HG03108 (cell line): ENCODE results near the gene PARD6B.
"Not testable (repeated sequence)": the region's sequence is repeated elsewhere in the genome, so short reads cannot be mapped to it uniquely, and the experiment has no call there.

Experiments
- ATAC-seq: cut with Tn5 transposase; IDR thresholded peaks from one replicate; pipeline ENCODE4 v1.9.1; 2021; ENCODE audit warnings: moderate library complexity; ENCODE audit not compliant: unreplicated experiment

The PARD6B gene

DNA sequence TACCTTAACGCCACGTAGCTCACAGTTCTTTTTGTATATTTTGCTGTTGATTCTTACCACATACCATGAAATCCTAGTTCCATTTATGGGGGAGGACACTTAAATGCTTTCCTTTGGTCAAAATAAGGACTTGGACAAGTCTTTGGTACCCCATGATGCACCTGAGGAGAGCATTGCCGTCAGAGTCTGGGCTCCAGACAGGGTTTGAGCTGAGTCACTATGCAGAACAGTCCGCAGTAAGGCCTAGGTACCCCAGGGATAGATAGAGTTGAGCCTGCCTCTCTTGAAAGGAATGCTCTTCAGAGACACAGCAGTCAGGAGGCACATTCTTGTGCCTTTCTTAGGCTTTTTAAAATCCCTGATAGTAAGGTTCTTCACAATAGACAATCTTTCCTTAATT is 6.0 kb downstream of the PARD6B start:
- no peak for ATAC-seq

DNA sequence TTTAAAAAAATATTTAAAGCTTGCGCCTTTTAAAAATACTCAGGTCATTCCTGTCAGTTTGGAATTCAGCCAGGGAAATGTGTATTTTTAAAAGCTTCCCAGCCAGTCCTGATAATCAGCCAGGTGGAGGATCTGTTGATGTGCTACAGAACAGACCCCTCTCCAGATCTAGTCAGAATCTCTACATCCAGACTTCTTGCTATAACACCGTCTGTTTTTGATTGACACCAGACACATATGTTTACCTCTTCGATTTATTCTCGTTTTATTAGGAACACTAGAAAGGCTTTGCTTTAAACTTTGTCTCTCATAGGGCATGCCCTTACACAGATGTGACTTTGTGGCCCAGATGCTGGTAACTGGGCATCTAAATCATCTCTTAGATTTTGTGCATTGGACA is 11.7 kb downstream of the PARD6B start:
- ATAC-seq, result no peak

DNA sequence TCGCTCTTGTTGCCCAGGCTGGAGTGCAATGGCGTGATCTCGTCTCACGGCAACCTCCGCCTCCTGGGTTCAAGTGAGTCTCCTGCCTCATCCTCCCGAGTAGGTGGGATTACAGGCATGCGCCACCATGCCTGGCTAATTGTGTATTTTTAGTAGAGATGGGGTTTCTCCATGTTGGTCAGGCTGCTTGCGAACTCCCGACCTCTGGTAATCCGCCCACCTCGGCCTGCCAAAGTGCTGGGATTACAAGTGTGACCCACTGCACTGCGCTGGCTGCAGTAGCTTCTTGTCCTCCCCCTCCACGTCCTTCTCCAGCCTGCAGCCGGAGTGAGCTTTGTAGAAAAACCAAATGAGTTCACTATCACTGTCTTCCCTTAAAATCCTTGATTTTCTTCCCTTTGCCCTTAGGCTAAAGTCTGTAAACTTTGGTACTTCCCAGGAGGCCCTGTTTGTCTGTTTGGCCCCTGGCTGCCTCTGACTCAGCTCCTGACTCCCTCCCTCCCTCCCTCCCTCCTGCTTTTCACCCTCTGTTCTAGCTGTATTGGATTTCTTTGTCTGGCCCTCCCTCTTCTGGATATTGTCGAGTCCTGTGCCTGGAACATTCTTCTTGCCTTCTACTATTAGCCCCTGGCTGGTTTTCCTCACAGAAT is 12.9 kb downstream of the PARD6B start:
- no peak for ATAC-seq

DNA sequence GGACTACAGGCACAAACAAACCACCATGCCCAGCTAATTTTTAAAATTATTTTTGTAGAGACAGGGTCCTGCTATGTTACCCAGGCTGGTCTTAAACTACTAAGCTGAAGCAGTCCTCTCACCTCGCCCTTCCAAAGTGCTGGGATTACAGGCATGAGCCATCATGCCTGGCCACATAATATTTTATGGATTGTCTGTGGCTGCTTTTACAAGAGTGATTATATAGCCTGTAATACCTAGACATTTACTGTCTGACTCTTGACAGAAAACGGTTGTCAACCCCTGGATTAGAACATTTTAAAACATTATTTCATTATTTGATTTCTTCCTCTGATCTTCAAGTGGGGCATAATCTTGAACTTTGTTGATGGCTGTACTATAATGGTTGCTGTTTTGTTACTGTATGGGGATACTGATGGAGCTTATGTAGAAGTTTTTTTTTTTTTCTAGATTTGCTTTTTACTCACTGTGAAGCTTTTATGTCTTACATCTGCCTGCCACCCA is 14.3 kb downstream of the PARD6B start:
- no peak for ATAC-seq

DNA sequence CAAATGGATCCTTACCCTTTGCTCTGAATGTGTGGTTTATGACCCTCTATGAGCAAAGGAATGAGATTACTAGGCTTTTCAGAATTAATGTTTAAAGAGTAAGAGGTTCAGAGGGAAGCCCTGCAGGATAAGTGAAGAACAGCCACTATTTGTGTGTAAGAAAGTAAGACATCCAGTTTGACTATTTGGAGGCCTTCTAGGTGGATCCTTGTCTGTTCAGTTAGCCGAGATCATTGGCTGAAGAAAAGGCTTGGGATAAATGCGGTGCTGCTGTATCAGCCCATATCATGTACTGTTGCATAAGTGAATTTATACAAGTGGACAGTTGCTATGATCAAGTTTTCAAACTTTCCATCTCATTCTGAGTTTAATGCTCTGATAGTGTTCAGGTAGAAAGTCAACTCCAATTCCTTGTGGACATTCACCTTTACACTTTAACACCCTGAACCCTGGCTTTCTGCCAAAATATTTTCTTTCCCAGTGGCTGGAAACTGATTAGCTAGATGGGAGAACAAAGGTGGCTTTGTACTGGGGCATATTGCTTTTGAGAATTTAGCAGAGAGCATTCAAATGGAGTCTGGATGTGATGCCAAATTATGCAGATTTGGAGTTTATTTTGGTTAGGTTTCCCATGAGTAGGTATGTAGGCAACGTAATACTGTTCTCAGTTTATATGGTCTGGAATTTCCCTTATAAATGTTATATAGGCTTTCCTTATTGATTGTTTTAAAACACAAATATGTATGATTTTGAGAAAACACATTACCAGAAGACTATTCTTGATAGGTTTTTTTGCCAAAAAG is 15.0 kb downstream of the PARD6B start:
- ATAC-seq, result no peak

DNA sequence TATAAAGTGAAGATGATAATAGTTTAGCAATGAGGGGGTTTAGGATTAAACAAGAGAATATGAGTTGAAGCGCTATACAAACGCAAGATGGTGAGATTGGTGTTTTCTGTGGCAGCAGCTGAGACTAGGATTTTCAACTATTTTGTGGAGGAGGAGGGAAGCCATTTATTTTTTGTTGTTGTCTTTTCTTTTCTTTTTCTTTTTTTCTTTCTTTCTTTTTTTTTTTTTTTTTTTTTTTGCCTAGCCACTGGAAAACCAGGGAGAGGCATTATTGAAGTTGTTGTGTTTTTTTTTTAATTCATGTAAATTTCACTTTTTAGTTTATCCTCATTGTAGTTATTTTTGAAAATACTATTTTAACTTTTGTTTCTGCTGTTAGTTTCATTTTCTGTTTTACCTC is 15.9 kb downstream of the PARD6B start:
- ATAC-seq, result no peak

DNA sequence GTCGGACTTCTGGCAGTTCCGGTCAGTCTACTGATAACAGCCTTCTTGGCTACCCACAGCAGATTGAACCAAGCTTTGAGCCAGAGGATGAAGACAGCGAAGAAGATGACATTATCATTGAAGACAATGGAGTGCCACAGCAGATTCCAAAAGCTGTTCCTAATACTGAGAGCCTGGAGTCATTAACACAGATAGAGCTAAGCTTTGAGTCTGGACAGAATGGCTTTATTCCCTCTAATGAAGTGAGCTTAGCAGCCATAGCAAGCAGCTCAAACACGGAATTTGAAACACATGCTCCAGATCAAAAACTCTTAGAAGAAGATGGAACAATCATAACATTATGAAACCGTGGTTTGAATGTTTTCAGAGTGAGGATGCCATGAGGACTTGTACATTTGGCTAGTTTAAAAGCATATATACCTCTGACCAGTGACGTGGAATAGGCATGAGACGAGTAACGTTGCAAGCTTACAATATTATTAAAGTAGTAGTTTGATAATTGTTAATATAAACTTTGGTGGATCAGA is 18.8 kb downstream of the PARD6B start:
- no peak for ATAC-seq

DNA sequence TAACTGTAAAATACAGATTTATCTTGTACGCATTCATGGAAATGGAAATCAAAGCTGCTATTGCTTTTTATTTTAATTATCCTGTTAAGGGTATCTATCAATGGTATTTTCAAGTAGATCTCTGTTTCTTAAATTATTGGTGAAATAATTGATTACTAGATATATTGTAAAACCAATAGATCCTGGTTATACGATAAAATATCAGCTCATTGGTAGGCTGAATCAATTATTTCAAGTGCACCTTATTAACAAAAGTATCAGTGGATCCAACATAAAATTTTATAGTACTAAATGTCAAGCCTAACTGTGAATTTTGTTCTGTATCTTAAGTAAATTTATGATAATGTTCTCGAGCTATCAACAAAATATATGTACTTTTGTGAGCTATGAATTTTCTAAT is 21.8 kb downstream of the PARD6B start:
- no peak for ATAC-seq

DNA sequence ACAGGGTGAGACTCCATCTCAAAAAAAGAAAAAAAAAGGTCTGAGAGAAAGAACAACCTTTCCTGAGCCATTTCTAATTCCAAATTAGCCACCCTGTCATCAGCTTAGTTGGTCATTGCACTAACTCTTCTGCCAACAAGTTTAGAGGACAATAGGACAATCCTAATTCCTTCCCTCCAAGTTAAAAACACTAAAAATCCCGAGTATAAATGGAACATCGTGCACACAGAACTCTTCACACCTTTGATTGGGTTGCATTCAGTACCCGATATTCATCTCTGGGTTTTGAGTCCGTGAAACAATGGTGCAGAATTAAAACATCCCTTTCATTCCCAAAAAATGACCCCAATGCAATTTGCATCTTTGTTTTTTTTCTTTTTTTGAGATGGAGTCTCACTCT is 23.0 kb downstream of the PARD6B start:
- ATAC-seq, result no peak

DNA sequence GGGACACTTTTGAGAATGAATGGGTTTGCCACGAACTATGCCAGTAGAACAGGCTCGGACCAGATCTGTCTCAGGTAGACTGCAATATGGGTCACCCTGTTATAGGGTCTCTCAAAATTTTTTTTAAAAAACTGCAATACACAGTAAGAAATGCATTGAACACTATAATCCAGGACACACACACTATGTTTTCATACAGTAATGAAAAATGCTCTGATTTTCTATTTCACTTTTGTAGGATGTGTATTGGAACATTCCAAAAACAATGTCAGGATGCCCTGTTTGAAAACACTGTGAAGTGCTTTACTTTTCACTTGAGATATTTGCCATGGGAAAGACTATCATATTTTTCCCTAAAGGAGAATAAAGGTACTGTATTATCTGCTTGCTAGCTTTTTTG is 25.1 kb downstream of the PARD6B start:
- no peak for ATAC-seq

DNA sequence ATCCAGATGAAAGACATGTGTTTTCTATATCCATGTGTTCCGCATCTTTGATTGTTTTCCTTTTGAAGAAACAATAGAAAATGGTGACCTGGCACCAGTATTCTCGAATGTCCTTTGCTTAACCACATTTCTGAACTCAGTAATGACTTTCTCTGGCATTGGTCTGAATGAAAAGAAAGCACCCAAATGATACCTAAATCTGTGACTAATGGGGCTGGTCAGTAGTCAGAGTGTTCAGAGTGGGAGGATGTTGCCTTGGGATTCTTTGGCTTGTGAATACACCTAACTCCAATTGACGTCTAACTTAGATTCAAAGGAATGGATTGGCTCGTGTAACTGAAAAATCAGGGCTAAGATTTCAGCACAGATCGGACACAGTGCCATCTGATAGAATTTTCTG is 27.1 kb downstream of the PARD6B start:
- no peak for ATAC-seq

DNA sequence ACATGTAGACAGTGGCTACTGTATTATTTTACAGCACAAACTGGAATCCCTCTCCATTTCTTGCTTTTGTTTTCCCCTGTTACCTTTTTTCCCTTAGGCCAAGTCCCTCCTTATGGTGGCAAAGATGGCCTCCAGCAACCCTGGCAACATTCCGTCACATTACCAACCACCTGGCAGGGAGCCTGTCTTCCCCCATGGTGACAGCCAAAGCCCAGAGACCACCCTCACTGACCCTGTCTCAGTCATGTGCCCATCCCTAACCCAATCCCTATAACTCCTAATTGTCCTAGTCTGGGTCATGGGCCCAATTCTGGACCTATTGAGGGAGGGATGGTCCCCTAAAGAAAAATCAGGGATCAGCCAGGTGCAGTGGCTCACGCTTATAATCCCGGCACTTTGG is 27.6 kb downstream of the PARD6B start:
- ATAC-seq, result no peak

DNA sequence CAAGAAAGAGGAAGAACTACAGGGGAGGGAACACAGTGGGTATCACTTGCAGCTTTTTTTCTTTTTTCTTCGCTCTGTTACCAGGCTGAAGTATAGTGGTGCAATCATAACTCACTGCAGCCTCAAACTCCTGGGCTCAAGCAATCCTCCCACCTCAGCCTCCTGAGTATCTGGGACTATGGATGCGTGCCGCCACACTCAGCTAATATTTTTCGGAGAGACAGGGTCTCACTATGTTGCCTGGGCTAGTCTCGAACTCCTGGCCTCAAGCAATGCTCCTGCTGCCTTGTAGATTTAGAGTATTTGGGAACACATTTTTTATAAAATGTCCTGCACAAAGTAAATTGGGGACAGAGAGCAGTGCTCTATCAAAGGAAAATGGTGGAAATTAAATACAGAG is 28.3 kb downstream of the PARD6B start:
- ATAC-seq, result no peak

DNA sequence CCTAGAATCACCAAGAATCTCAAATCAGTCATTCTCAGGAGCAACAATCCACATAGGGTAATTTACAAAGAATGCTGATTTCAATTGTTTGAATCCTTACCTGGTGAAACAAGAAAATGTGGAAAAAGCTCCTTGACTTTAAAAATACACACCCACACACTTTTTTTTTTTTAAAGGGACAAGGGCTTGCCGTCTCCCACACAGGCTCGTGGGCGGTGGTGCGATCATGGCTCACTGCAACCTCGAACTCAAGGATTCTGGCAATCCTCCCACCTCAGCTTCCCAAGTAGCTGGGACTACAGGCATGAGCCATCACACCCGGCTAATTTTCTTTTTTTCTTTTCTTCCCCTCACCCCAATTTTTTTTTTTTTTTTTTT is 30.7 kb downstream of the PARD6B start:
- no peak for ATAC-seq

DNA sequence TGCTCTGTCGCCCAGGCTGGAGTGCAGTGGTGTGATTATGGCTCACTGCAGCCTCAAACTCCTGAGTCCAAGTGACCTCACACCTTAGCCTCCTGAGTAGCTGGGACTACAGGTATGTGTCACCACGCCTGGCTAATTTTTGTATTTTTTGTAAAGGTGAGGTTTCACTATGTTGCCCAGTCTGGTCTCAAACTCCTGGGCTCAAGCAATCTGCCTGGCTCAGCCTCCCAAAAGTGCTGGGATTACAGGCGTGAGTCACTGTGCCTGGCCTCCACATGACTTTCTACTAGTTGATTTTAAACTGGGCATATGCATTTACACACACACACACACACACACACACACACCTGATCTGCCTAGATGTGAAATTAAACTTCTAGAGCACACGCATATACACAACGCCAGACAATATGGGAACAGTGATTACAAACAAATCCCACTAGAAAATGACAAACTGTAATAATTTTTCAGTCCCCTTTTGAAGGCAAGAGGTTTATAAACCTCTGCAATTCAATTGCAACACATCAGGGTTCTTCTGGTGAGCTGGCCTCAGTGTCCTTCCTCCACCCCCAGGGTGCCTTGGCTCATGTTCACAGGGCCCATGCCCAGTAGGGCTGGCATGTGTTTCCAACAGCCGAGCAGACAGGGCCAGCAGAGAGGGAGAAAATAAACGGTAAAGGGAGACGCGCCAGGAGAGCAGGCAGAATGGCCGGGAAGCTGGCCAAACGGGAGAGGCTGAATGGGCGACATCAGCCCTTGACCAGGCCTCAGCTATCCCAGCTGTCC is 31.2 kb downstream of the PARD6B start:
- ATAC-seq, result no peak

DNA sequence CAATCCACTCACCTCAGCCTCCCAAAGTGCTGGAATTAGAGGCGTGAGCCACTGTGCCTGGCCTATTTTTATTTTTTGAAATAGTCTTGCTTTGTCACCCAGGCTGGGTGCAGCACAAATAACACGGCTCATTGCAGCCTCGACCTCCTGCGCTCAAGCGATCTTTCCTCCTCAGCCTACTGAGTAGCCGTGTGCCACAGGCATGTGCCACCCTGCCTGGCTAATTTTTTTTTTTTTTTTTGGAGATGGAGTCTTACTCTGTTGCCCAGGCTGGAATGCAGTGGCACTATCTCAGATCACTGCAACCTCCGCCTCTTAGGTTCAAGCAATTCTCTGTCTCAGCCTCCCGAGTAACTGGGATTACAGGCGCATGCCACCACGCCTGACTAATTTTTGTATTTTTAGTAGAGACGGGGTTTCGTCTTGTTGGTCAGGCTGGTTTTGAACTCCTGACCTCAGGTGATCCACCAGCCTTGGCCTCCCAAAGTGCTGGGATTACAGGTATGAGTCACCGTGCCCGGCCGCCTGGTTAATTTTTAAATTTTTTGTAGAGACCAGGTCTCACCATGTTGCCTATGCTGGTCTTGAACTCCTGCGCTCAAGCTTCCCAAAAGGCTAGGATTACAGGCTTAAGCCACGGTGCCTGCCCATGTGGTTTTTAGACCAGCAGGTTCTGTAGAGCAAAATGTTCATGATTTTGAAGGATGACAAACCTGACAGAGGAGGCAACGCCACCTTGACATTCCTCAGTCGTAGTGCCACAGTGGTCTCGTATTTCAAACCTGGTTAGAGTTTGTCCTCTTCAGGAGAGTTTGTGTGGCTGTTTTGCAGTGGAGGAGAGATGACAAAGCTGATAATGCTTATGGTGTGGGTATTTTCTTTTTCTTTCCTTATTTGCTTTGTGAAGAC is 32.4 kb downstream of the PARD6B start:
- ATAC-seq, result not testable (repeated sequence)

DNA sequence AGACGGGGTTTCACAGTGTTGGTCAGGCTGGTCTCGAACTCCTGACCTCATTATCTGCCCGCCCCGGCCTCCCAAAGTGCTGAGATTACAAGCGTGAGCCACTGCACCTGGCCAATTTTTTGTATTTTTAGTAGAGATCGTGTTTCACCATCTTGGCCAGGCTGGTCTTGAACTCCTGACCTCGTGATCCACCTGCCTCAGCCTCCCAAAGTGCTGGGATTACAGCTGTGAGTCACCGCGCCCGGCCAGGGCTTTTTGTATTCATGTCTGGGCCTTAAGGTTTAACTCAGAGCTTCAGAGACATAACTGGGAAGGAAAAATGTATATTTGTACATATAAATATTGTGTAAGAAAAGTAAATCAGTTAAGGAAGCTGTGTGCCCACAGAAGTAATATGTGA is 33.9 kb downstream of the PARD6B start:
- ATAC-seq, result not testable (repeated sequence)

DNA sequence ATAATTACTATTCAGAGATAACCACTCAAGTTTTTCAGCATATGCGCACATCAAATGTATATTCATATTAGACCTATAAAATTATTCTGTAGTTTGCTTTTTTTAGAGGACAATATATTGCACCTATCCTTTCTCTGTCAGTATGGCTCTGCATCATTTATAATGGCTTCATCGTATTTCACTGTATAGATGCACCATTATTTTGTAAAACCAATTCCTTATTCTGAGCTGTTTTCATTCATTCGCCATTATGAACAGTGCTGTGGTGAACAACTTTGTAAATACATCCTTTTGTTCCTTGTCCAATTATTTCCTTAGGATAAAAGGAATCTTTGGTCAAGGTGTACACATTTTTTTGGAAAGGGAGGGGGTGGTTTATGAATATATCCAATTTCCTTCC is 34.3 kb downstream of the PARD6B start:
- ATAC-seq, result no peak

DNA sequence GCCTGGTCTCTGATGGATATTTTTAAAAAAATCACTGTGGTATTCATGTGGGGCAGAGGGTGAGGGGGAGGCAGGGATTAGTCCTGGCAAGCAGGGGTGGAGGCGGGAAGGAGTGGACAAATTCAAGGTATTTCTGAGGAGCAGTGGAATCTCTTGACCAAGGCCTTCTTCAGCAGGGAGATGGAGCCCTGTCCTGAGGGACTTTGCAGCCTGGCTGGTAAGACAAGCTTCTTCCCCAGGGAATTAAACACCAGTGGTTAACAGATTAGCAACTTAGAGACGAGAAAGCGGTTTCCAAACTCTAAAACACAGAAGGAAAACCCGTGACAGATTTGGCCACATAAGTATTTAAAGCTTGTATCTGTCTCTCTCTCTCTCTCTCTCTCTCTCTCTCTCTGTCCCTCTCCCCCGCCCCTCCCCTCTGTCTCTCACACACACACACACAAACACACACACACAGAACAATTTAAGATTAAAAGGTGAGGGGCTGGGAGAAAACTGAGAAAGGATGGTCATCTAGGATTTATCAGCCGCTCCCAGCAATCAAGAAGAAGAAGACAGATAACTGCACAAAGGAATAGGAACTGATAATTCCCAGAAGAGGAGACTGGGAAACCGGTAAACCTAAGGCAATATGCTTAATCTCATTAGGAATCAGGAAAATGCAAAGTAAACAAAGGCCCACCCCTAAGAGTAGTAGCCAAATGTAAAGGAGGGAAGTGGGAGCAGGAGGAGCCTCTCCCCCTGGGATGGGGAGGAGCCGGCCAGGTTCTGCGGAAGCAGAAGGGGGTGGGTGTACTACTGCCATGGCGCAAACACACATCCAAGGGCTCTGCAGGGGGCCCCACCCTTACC is 35.8 kb downstream of the PARD6B start:
- not testable (repeated sequence) for ATAC-seq

DNA sequence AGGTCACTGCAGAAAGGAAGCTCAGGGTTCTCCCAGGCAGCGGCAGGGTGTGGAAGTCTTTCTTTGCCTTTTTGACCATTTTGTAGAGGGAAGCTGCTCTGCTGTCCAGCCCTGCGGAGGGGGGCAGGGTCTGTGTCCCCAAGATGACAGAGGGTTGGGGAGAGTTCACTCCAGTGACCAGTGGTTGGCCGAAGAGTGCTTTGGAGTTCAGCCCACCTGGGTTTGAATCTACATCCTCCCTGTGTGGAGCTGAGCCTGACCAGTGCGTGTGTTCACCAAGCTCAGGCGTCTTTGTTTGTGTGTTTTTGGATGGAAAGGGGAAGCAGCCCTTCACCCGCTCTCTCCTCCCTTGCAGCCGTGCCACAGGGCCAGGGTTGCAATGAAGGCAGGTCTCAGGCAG is 37.6 kb downstream of the PARD6B start:
- not testable (repeated sequence) for ATAC-seq
